H1 (cell line): ENCODE data around the gene NEDD8. TPM values are rescaled to one million over a fixed set of nuclear protein-coding genes. Genes with fewer than 3 reads are reported as not detected.

Source experiments
- CTCF ChIA-PET: fragments of 300-600 bp; sonication (Branson Sonifier 250); formaldehyde crosslinking; loops from one replicate; lab custom pipeline; 2021; ENCODE audit not compliant: partially characterized antibody; lab: Charles Lee
- POLR2A ChIA-PET: fragments of 300-600 bp; sonication (Branson Sonifier 250); formaldehyde crosslinking; loops from one replicate; lab custom pipeline; 2021; ENCODE audit warnings: inconsistent platforms; ENCODE audit not compliant: partially characterized antibody; lab: Charles Lee
- DNase-seq, 2 experiments: peaks; one replicate each; pipeline versions ENCODE4 v3.0.0 to v3.0.0-alpha.2; 2010 to 2022; ENCODE audit warnings: low spot score in 2 of 2, low read depth in 1 of 2, mixed read lengths in 1 of 2
- FAIRE-seq: peaks from 2 replicates; lab custom pipeline; 2011; peaks lifted over from hg19 to GRCh38; lab: Jason Lieb, UNC
- H2AFZ ChIP-seq: 2 replicates; pipeline ENCODE4 v1.8.1; 2012; ENCODE audit warnings: low read length, inconsistent platforms
- H2AK5ac ChIP-seq: 2 replicates; pipeline ENCODE4 v1.6.1; 2013; ENCODE audit warnings: low read depth, low read length
- H2BK120ac ChIP-seq: replicated peaks from 2 replicates; pipeline ENCODE3; 2013; ENCODE audit warnings: low read depth, low read length, inconsistent platforms
- H2BK12ac ChIP-seq: 2 replicates; pipeline ENCODE4 v1.6.1; 2013; ENCODE audit warnings: low read depth, low read length
- H2BK15ac ChIP-seq: 2 replicates; pipeline ENCODE4 v1.6.1; 2013; ENCODE audit warnings: low read length
- H2BK20ac ChIP-seq: 2 replicates; pipeline ENCODE4 v1.6.1; 2013; ENCODE audit warnings: low read length
- H2BK5ac ChIP-seq: 2 replicates; pipeline ENCODE4 v1.6.1; 2013; ENCODE audit warnings: low read depth, low read length
- H3K14ac ChIP-seq: 2 replicates; pipeline ENCODE4 v1.6.1; 2013; ENCODE audit warnings: inconsistent platforms; ENCODE audit not compliant: insufficient read length
- H3K18ac ChIP-seq: 2 replicates; pipeline ENCODE4 v1.6.1; 2013; ENCODE audit warnings: low read length; ENCODE audit errors: extremely low read depth
- H3K23ac ChIP-seq: 2 replicates; pipeline ENCODE4 v1.6.1; 2013; ENCODE audit warnings: inconsistent platforms; ENCODE audit not compliant: insufficient read length
- H3K23me2 ChIP-seq: 2 replicates; pipeline ENCODE4 v1.6.1; 2013; ENCODE audit warnings: low read depth, low read length
- H3K27ac ChIP-seq: 2 replicates; pipeline ENCODE4 v1.6.1; 2011; ENCODE audit warnings: low read depth, low read length, inconsistent platforms
- H3K27me3 ChIP-seq, 4 experiments: replicated peaks in 1 of 4; 1 replicate in 1 of 4; 2 replicates in 3 of 4; pipeline versions ENCODE4 v1.6.1 to v1.8.1; 2011 to 2013; ENCODE audit warnings: low read length in 3 of 4, mild to moderate bottlenecking in 3 of 4, inconsistent platforms in 2 of 4, mixed read lengths in 2 of 4, moderate library complexity in 1 of 4; ENCODE audit not compliant: control insufficient read depth in 3 of 4, insufficient read depth in 3 of 4; ENCODE audit errors: extremely low read depth in 1 of 4
- H3K36me3 ChIP-seq, 4 experiments: 2 replicates each; pipeline versions ENCODE4 v1.6.1 to v1.8.1; 2011 to 2013; ENCODE audit warnings: mild to moderate bottlenecking in 4 of 4, low read length in 3 of 4, moderate library complexity in 2 of 4, control low read depth in 1 of 4, inconsistent platforms in 1 of 4; ENCODE audit not compliant: insufficient read depth in 4 of 4, control insufficient read depth in 2 of 4
- H3K4ac ChIP-seq: replicated peaks from 2 replicates; pipeline ENCODE3; 2013; ENCODE audit warnings: low read length, low read depth, mixed read lengths, inconsistent platforms; ENCODE audit not compliant: insufficient read length
- H3K4me1 ChIP-seq, 4 experiments: replicated peaks in 1 of 4; 1 replicate in 1 of 4; 2 replicates in 3 of 4; pipeline versions ENCODE4 v1.6.1 to v1.8.1; 2011 to 2013; ENCODE audit warnings: low read length in 3 of 4, inconsistent platforms in 2 of 4, mixed read lengths in 1 of 4; ENCODE audit not compliant: insufficient read depth in 4 of 4, control insufficient read depth in 3 of 4
- H3K4me2 ChIP-seq, 2 experiments: 2 replicates each; pipeline versions ENCODE4 v1.6.1 to v1.8.1; 2011 to 2013; ENCODE audit warnings: low read depth in 2 of 2, low read length in 2 of 2, control low read depth in 1 of 2, inconsistent platforms in 1 of 2, mild to moderate bottlenecking in 1 of 2; ENCODE audit not compliant: insufficient read depth in 1 of 2
- H3K4me3 ChIP-seq, 4 experiments: fragments of 200-600, 300-600 bp in 1 of 4; sonication (generic), shearing (Covaris generic), sonication (Bioruptor Twin) in 1 of 4; 2 replicates each; pipeline versions ENCODE4 v1.5.1 to v1.8.1; 2011 to 2016; ENCODE audit warnings: low read length in 4 of 4, low read depth in 3 of 4, control low read depth in 2 of 4, inconsistent platforms in 2 of 4, mild to moderate bottlenecking in 2 of 4, mixed read lengths in 1 of 4, moderate library complexity in 1 of 4; ENCODE audit not compliant: insufficient read depth in 2 of 4; ENCODE audit errors: extremely low read depth in 1 of 4
- H3K56ac ChIP-seq: replicated peaks from 2 replicates; pipeline ENCODE3; 2013; ENCODE audit warnings: low read depth, mild to moderate bottlenecking, mixed read lengths, low read length, inconsistent platforms; ENCODE audit not compliant: insufficient read length
- H3K79me1 ChIP-seq: 2 replicates; pipeline ENCODE4 v1.6.1; 2013; ENCODE audit warnings: low read depth, low read length, control low read depth
- H3K79me2 ChIP-seq, 2 experiments: 2 replicates each; pipeline versions ENCODE4 v1.6.1 to v1.8.1; 2012 to 2013; ENCODE audit warnings: low read length in 2 of 2, mild to moderate bottlenecking in 2 of 2, inconsistent platforms in 1 of 2; ENCODE audit not compliant: insufficient read depth in 2 of 2, control insufficient read depth in 1 of 2
- H3K9ac ChIP-seq, 4 experiments: replicated peaks in 1 of 4; 1 replicate in 1 of 4; 2 replicates in 3 of 4; pipeline versions ENCODE4 v1.6.1 to v1.8.1; 2011 to 2013; ENCODE audit warnings: low read depth in 3 of 4, low read length in 3 of 4, control low read depth in 2 of 4, mild to moderate bottlenecking in 2 of 4, moderate library complexity in 2 of 4, inconsistent platforms in 1 of 4; ENCODE audit errors: extremely low read depth in 1 of 4
- H3K9me3 ChIP-seq, 2 experiments: 2 replicates each; pipeline versions ENCODE4 v1.6.1 to v1.8.1; 2012 to 2013; ENCODE audit warnings: mild to moderate bottlenecking in 2 of 2, moderate library complexity in 2 of 2, control low read depth in 1 of 2, inconsistent platforms in 1 of 2, low read depth in 1 of 2, low read length in 1 of 2, mixed read lengths in 1 of 2; ENCODE audit not compliant: insufficient read depth in 2 of 2
- H4K20me1 ChIP-seq, 2 experiments: replicated peaks in 1 of 2; 2 replicates each; pipeline versions ENCODE3 to v1.8.1; 2011 to 2013; ENCODE audit warnings: inconsistent platforms in 2 of 2, low read length in 2 of 2, mild to moderate bottlenecking in 1 of 2; ENCODE audit not compliant: insufficient read depth in 2 of 2, control insufficient read depth in 1 of 2
- H4K5ac ChIP-seq: 2 replicates; pipeline ENCODE4 v1.6.1; 2013; ENCODE audit warnings: low read length, low read depth, mixed read lengths, inconsistent platforms; ENCODE audit not compliant: insufficient read length
- H4K8ac ChIP-seq: 2 replicates; pipeline ENCODE4 v1.8.0; 2013; ENCODE audit warnings: mild to moderate bottlenecking, moderate library complexity, low read length, inconsistent platforms; ENCODE audit not compliant: insufficient read depth; ENCODE audit errors: extremely low read depth
- H4K91ac ChIP-seq: replicated peaks from 2 replicates; pipeline ENCODE3; 2013; ENCODE audit warnings: low read length, mixed read lengths, inconsistent platforms; ENCODE audit not compliant: insufficient read length
- ATF2 ChIP-seq: IDR thresholded peaks from 2 replicates; pipeline ENCODE4 v1.6.1; 2012; ENCODE audit warnings: low read length, inconsistent platforms
- CEBPB ChIP-seq: IDR thresholded peaks from 2 replicates; pipeline ENCODE4 v1.6.1; 2012; ENCODE audit warnings: low read depth, low read length
- CTCF ChIP-seq, 3 experiments: IDR thresholded peaks; 1 replicate in 2 of 3; 2 replicates in 1 of 3; pipeline versions ENCODE4 v1.5.1 to v1.6.1; 2011; ENCODE audit warnings: low read length in 3 of 3, mild to moderate bottlenecking in 3 of 3, inconsistent platforms in 2 of 3, low read depth in 1 of 3, moderate library complexity in 1 of 3; ENCODE audit not compliant: insufficient read depth in 1 of 3; ENCODE audit errors: control extremely low read depth in 1 of 3
- KDM1A ChIP-seq: fragments of 200-600, 300-600 bp; sonication (generic); IDR thresholded peaks from 2 replicates; pipeline ENCODE4 v1.7.1; 2016; ENCODE audit warnings: mild to moderate bottlenecking, low read length, borderline replicate concordance
- POLR2A ChIP-seq, 2 experiments: IDR thresholded peaks; 1 replicate in 1 of 2; 2 replicates in 1 of 2; pipeline ENCODE4 v1.6.1; 2011; ENCODE audit warnings: low read depth in 2 of 2, low read length in 2 of 2, mild to moderate bottlenecking in 2 of 2; ENCODE audit errors: control extremely low read depth in 1 of 2
- RAD21 ChIP-seq, 2 experiments: IDR thresholded peaks in 1 of 2; conservative IDR thresholded peaks in 1 of 2; 2 replicates each; pipeline ENCODE4 v1.6.1; 2011; ENCODE audit warnings: low read depth in 2 of 2, low read length in 2 of 2, improper control_type of control experiment in 1 of 2, inconsistent platforms in 1 of 2, mild to moderate bottlenecking in 1 of 2, moderate library complexity in 1 of 2
- SP1 ChIP-seq: IDR thresholded peaks from 2 replicates; pipeline ENCODE4 v1.6.1; 2011; ENCODE audit warnings: low read depth, low read length
- WGBS, 2 experiments: shearing (Covaris generic) in 1 of 2; methylation state at CpG; one replicate each; pipeline versions ENCODE4 v1.1.6 to v1.1.7; 2013 to 2015; ENCODE audit warnings: low lambda C conversion rate in 2 of 2, mixed read lengths in 2 of 2, inconsistent platforms in 1 of 2, low coverage in 1 of 2, missing lambda C conversion rate in 1 of 2; ENCODE audit not compliant: insufficient replicate concordance in 2 of 2, insufficient coverage in 1 of 2, insufficient read length in 1 of 2; ENCODE audit errors: extremely low coverage in 1 of 2, missing lambda C conversion rate in 1 of 2; 5-methylcytosine and 5-hydroxymethylcytosine counted together
- polyA plus RNA-seq, 7 experiments: library from polyadenylated mRNA; depleted of rRNA in 3 of 7; stranded (reverse) in 5 of 7; unstranded in 2 of 7; fragments of >200 nt in 5 of 7; fragments of 200-250 nt in 2 of 7; gene quantifications; 1 replicate in 5 of 7; 2 replicates in 1 of 7; 4 replicates in 1 of 7; pipeline versions ENCODE4 v1.2.1 to v1.2.3, GENCODE V29; 2011 to 2013; ENCODE audit warnings: missing spikeins in 2 of 7, mixed read lengths in 2 of 7
- total RNA-seq: library from RNA; stranded (reverse); fragmentation: NEBNext Ultra II Directional; extraction: Animal tissue kit (Norgen Biotek cat#: 25700); gene quantifications from 2 replicates; pipeline ENCODE4 v1.2.1, GENCODE V29; 2021

NEDD8 gene
- total and polyA plus RNA-seq, 2 of the 8 experiments (the other 6 are each of a cell fraction or from before 2014, with no cell fraction given): 253 to 317 TPM

DNA sequence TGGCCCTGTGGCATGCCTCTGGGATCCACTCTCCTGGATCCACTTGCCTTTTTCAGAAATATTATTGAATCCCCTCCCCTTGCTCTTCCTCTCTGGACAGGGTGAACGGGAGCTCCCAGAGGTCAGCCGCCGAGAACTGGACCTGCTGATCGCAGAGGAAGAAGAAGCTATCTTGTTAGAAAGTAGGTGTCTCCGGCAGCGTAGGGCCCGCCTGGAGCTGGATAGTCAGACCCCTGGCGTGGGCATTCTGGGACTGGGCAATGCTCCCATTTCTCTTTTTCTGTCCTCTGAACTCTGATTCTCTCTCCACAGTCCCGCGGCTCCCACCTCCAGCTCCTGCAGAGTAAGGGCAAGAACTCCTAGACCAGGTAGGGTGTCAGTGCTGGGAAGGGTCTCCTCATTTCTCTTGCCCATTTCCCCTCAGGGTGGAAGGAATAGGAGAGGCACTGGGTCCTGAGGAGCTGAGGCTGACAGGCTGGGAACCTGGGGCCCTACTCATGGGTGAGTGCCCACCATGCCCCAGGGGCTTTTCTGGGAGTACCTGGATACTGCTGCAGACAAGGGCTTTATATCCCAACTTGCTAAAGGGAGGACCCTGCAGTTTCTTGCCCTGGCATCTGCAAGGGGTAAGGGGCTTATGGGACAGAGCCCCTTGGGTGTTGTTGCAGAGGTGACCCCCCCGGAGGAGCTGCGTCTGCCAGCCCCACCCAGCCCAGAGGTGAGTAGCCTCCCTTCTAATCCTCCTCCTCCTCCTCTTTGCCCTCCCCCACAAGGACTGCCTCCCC is 54.9 kb downstream of the NEDD8 start:
- ChIA-PET CTCF (interaction anchor here (0.9 to 1.1 kb wide), 4 partner anchors 16 to 125 kb away, joined by 3 to 4 read pairs (median 3); partner anchors contain the start of gene IRF9), POLR2A (interaction anchor here (0.9 to 10.7 kb wide), 13 partner anchors 8 to 574 kb away, joined by 3 to 158 read pairs (median 5); partner anchors contain the start of genes IPO4, IRF9 and PSME2)
- Histone ChIP-seq H3K9me3 (no peaks in the 10 kb centered on the region), H3K23me2 (peaks cover 2% of the 10 kb centered on the region; the same call in 1 of the 2 replicates), H2BK12ac (no peak overlapping the region), H4K5ac (no peak overlapping the region), H3K4ac (no peak overlapping the region), H2BK20ac (no peak overlapping the region), H3K4me1 (peaks cover 0 to 8% (median 6%) of the 10 kb centered on the region in 4 experiments; a peak in 4 of 7 replicates), H2BK120ac (no peak overlapping the region), H3K79me2 (no peaks in the 10 kb centered on the region), H2BK15ac (no peak overlapping the region), H3K27ac (no peak overlapping the region), H3K4me2 (no peak overlapping the region), H3K79me1 (no peaks in the 10 kb centered on the region), H4K20me1 (peaks cover 2 to 15% of the 10 kb centered on the region in 2 experiments), H3K36me3 (peaks cover 14 to 36% (median 32%) of the 10 kb centered on the region in 4 experiments), H3K27me3 (no peaks in the 10 kb centered on the region), H3K9ac (no peak overlapping the region), H3K4me3 (no peak overlapping the region), H4K91ac (no peak overlapping the region), H4K8ac (no peak overlapping the region), H2AFZ (no peak overlapping the region), H3K23ac (no peak overlapping the region), H2AK5ac (no peak overlapping the region), H3K18ac (no peak overlapping the region), H3K56ac (no peak overlapping the region), H3K14ac (no peak overlapping the region), H2BK5ac (no peak overlapping the region)
- DNase-seq (no peak), FAIRE-seq (no peak)
- TF ChIP-seq KDM1A (no peak), CEBPB (no peak), RAD21 (IDR thresholded peaks at IDR 0.05 in 1 of 2, conservative IDR thresholded peaks at IDR 0.05 in 1 of 2; ENCODE audit: low read depth in 2 of 2, low read length in 2 of 2) (no peak), POLR2A (IDR thresholded peaks at IDR 0.05; ENCODE audit: control extremely low read depth in 1 of 2, low read depth in 2 of 2, low read length in 2 of 2) (no peak; a peak in 1 of 3 replicates), SP1 (no peak), ATF2 (no peak), CTCF (IDR thresholded peaks at IDR 0.05; ENCODE audit: control extremely low read depth in 1 of 3, insufficient read depth in 1 of 3, low read depth in 1 of 3, low read length in 3 of 3) (no peak)
- WGBS, 2 experiments: 92% methylated on average over 10 of the region's 12 CpGs; no CpG with 5 or more reads in 1 of the 2 experiments
